ENCODE data around the gene PLCH2. TPM values are rescaled to one million over a fixed set of nuclear protein-coding genes. Genes with fewer than 3 reads are reported as not detected.

PLCH2 gene
- total RNA-seq, 2 experiments from 2014 or later, result 1.4 to 2.2 TPM

- H3K4me1 ChIP-seq (ENCODE audit: insufficient read depth, low read length, poor library complexity, severe bottlenecking), result peaks cover 5% of the 10 kb centered on the region
- intact Hi-C loops (cut with micrococcal nuclease; ENCODE audit: unreplicated experiment), result no loop called here
- no TSS peak for BruUV-seq (replicated peaks)
- H4K20me1 ChIP-seq (ENCODE audit: insufficient read depth, low read length), result no peaks in the 10 kb centered on the region
- ChIA-PET POLR2A (no interaction called here), CTCF (ENCODE audit: unreplicated experiment) (no interaction called here)
- no peak overlapping the region for H3K27ac ChIP-seq (ENCODE audit: low read depth, low read length, poor library complexity, severe bottlenecking)
- no peaks in the 10 kb centered on the region for H3K79me2 ChIP-seq (ENCODE audit: insufficient read depth, low read depth, low read length)
- TF ChIP-seq EZH2phosphoT487 (IDR thresholded peaks at IDR 0.05; ENCODE audit: borderline replicate concordance, low read depth, low read length), result no peak
- TF ChIP-seq, protein P1, sequence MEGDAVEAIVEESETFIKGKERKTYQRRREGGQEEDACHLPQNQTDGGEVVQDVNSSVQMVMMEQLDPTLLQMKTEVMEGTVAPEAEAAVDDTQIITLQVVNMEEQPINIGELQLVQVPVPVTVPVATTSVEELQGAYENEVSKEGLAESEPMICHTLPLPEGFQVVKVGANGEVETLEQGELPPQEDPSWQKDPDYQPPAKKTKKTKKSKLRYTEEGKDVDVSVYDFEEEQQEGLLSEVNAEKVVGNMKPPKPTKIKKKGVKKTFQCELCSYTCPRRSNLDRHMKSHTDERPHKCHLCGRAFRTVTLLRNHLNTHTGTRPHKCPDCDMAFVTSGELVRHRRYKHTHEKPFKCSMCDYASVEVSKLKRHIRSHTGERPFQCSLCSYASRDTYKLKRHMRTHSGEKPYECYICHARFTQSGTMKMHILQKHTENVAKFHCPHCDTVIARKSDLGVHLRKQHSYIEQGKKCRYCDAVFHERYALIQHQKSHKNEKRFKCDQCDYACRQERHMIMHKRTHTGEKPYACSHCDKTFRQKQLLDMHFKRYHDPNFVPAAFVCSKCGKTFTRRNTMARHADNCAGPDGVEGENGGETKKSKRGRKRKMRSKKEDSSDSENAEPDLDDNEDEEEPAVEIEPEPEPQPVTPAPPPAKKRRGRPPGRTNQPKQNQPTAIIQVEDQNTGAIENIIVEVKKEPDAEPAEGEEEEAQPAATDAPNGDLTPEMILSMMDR (conservative IDR thresholded peaks at IDR 0.05; ENCODE audit: low read length), result no peak
- H3K36me3 ChIP-seq (ENCODE audit: insufficient read depth, low read length), result no peaks in the 10 kb centered on the region
- no peak overlapping the region for H2AFZ ChIP-seq (ENCODE audit: low read length)
- H3K4me3 ChIP-seq (ENCODE audit: low read depth, low read length, poor library complexity, severe bottlenecking), result no peak overlapping the region
- H3K9me3 ChIP-seq (ENCODE audit: low read length), result no peaks in the 10 kb centered on the region
- H3K4me2 ChIP-seq (ENCODE audit: low read length), result no peak overlapping the region
- H3K9me2 ChIP-seq (ENCODE audit: insufficient read depth, low read length), result no peaks in the 10 kb centered on the region
- DNase-seq (ENCODE audit: low spot score), result no peak
Measured at GRCh38 chr1:2444138-2444591, 31.9 kb upstream of the PLCH2 start.

- H3K4me2 ChIP-seq (ENCODE audit: low read length), result no peak overlapping the region
- H3K9me2 ChIP-seq (ENCODE audit: insufficient read depth, low read length), result no peaks in the 10 kb centered on the region
- POLR2A ChIA-PET, result no interaction called here
- no peaks in the 10 kb centered on the region for H3K4me1 ChIP-seq (ENCODE audit: insufficient read depth, low read length, poor library complexity, severe bottlenecking)
- H3K9me3 ChIP-seq (ENCODE audit: low read length), result no peaks in the 10 kb centered on the region
- H3K4me3 ChIP-seq (ENCODE audit: low read depth, low read length, poor library complexity, severe bottlenecking), result no peak overlapping the region
- H2AFZ ChIP-seq (ENCODE audit: low read length), result no peak overlapping the region
- H3K27ac ChIP-seq (ENCODE audit: low read depth, low read length, poor library complexity, severe bottlenecking), result no peak overlapping the region
- DNase-seq (ENCODE audit: low spot score), result no peak
- TF ChIP-seq, protein P1 (conservative IDR thresholded peaks at IDR 0.05; ENCODE audit: low read length), result no peak
- no peak for TF ChIP-seq EZH2phosphoT487 (IDR thresholded peaks at IDR 0.05; ENCODE audit: borderline replicate concordance, low read depth, low read length)
- BruUV-seq (replicated peaks), result no TSS peak
- H3K79me2 ChIP-seq (ENCODE audit: insufficient read depth, low read depth, low read length), result no peaks in the 10 kb centered on the region
- no peaks in the 10 kb centered on the region for H3K36me3 ChIP-seq (ENCODE audit: insufficient read depth, low read length)
- CTCF ChIA-PET (ENCODE audit: unreplicated experiment), result no interaction called here
- intact Hi-C loops (cut with micrococcal nuclease; ENCODE audit: unreplicated experiment), result no loop called here
- no peaks in the 10 kb centered on the region for H4K20me1 ChIP-seq (ENCODE audit: insufficient read depth, low read length)
Measured at GRCh38 chr1:2445162-2445822, 30.8 kb upstream of the PLCH2 start.

DNA sequence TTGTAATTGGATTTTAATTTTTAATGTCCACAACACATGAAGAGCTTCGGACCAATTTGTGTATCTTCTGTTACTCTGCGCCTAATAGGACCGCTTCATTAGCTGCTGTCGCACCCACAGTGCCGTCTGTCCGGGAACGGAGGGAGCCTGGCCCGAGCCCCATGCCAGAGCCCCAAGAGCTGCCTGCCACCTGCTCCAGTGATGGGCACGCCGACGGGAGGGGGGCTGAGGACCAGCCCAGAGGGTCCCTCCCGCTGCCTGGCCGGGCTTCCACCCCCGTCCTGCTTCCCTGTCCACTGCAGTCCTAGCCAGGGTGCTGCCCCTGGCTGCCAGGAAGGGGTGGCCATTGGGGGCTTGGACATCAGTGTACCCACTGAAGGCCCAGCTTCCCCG, 30.3 kb upstream of the PLCH2 start:
- Histone ChIP-seq H3K9me3 (ENCODE audit: low read length) (no peaks in the 10 kb centered on the region), H2AFZ (ENCODE audit: low read length) (no peak overlapping the region), H3K36me3 (ENCODE audit: insufficient read depth, low read length) (no peaks in the 10 kb centered on the region), H3K79me2 (ENCODE audit: insufficient read depth, low read depth, low read length) (no peaks in the 10 kb centered on the region), H3K9me2 (ENCODE audit: insufficient read depth, low read length) (no peaks in the 10 kb centered on the region), H3K27ac (ENCODE audit: low read depth, low read length, poor library complexity, severe bottlenecking) (no peak overlapping the region), H4K20me1 (ENCODE audit: insufficient read depth, low read length) (no peaks in the 10 kb centered on the region), H3K4me2 (ENCODE audit: low read length) (no peak overlapping the region), H3K4me1 (ENCODE audit: insufficient read depth, low read length, poor library complexity, severe bottlenecking) (no peaks in the 10 kb centered on the region), H3K4me3 (ENCODE audit: low read depth, low read length, poor library complexity, severe bottlenecking) (no peak overlapping the region)
- no peak for DNase-seq (ENCODE audit: low spot score)
- ChIA-PET POLR2A (no interaction called here), CTCF (ENCODE audit: unreplicated experiment) (no interaction called here)
- TF ChIP-seq, protein P1 (conservative IDR thresholded peaks at IDR 0.05; ENCODE audit: low read length), result no peak
- no peak for TF ChIP-seq EZH2phosphoT487 (IDR thresholded peaks at IDR 0.05; ENCODE audit: borderline replicate concordance, low read depth, low read length)
- intact Hi-C loops (cut with micrococcal nuclease; ENCODE audit: unreplicated experiment), result no loop called here
- no TSS peak for BruUV-seq (replicated peaks)
